Smooth muscle cell (in vitro differentiated cells): ENCODE data around the gene PLEKHH3. TPM values are rescaled to one million over a fixed set of nuclear protein-coding genes. Genes with fewer than 3 reads are reported as not detected.

Experiments
- DNase-seq: peaks from one replicate; lab custom pipeline; 2025; ENCODE audit not compliant: unreplicated experiment; lab: John Stamatoyannopoulos, UW
- H2AFZ ChIP-seq: fragments of 200-600 bp; sonication (generic); 2 replicates; pipeline ENCODE4 v1.6.0; 2016; ENCODE audit warnings: antibody characterized with exemption, low read depth, mild to moderate bottlenecking
- H3F3A ChIP-seq: fragments of 200-600 bp; sonication (generic); 2 replicates; pipeline ENCODE4 v1.6.0; 2017; ENCODE audit warnings: antibody characterized with exemption, low read depth
- H3K27ac ChIP-seq: fragments of 200-600 bp; sonication (generic); 2 replicates; pipeline ENCODE4 v1.5.1; 2016; ENCODE audit warnings: low read depth, mild to moderate bottlenecking
- H3K27me3 ChIP-seq: fragments of 200-600 bp; sonication (generic); 2 replicates; pipeline ENCODE4 v1.6.1; 2016; ENCODE audit warnings: low read depth, mild to moderate bottlenecking
- H3K36me3 ChIP-seq: fragments of 200-600 bp; sonication (generic); 2 replicates; pipeline ENCODE4 v1.5.1; 2016; ENCODE audit warnings: low read depth
- H3K4me1 ChIP-seq: fragments of 200-600 bp; sonication (generic); 2 replicates; pipeline ENCODE4 v1.5.1; 2016; ENCODE audit warnings: low read depth
- H3K4me2 ChIP-seq: fragments of 200-600 bp; sonication (generic); 2 replicates; pipeline ENCODE4 v1.6.0; 2016; ENCODE audit warnings: mild to moderate bottlenecking
- H3K4me3 ChIP-seq: fragments of 200-600 bp; sonication (generic); 2 replicates; pipeline ENCODE4 v1.5.1; 2016; ENCODE audit warnings: mild to moderate bottlenecking
- H3K79me2 ChIP-seq: fragments of 200-600 bp; sonication (generic); 2 replicates; pipeline ENCODE4 v1.6.0; 2016; ENCODE audit warnings: low read depth, mild to moderate bottlenecking
- H3K9ac ChIP-seq: fragments of 200-600 bp; sonication (generic); 2 replicates; pipeline ENCODE4 v1.6.0; 2016; ENCODE audit warnings: low read depth
- H3K9me3 ChIP-seq: fragments of 200-600 bp; sonication (generic); replicated peaks from 2 replicates; pipeline ENCODE4 v1.5.1; 2016; ENCODE audit warnings: low read depth
- H4K20me1 ChIP-seq: fragments of 200-600 bp; sonication (generic); 2 replicates; pipeline ENCODE4 v1.6.0; 2016; ENCODE audit warnings: low read depth
- WGBS: methylation state at CpG from one replicate; pipeline ENCODE4 v1.1.7; 2016; ENCODE audit warnings: low lambda C conversion rate; 5-methylcytosine and 5-hydroxymethylcytosine counted together
- polyA plus RNA-seq: library from polyadenylated mRNA; unstranded; fragments of >200 nt; fragmentation: Nextera tagmentation; extraction: Ambion mirVana; gene quantifications from 2 replicates; pipeline ENCODE4 v1.2.1, GENCODE V29; 2016
- total RNA-seq: library from RNA; depleted of rRNA; stranded (reverse); fragments of >200 nt; gene quantifications from 2 replicates; pipeline ENCODE4 v1.2.3, GENCODE V29; 2014
- TF ChIP-seq, protein P1 (sequence below): fragments of 200-600 bp; sonication (generic); IDR thresholded peaks from 2 replicates; pipeline ENCODE4 v1.5.1; 2017; ENCODE audit warnings: borderline replicate concordance, mild to moderate bottlenecking, antibody characterized with exemption; ENCODE audit not compliant: insufficient read depth, poor library complexity, severe bottlenecking

The PLEKHH3 gene
- total and polyA plus RNA-seq, 2 experiments from 2014 or later, result 5.0 to 23.7 TPM

DNA sequence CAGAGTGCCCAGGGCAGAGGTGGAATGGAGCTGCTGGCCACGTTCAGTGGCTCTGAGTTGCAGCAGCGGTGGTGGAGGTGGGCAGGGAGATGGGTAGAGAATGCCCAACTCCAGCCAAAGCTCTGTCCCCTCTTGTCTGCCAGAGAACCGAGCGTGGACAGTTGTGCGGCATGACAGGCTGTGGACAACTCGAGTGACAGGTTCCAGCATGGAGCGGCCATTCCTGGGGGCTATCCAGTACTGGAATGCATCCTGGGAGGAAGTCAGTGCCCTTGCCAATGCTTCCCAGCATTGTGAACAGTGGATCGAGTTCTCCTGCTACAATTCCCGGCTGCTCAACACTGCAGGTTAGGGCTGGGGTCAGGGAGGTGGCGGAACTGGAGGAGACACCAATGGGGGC is 13.8 kb upstream of the PLEKHH3 start:
- DNase-seq, result no peak
- Histone ChIP-seq H3K36me3 (no peaks in the 10 kb centered on the region), H3K4me3 (no peak overlapping the region), H3K27me3 (no peaks in the 10 kb centered on the region), H3K9ac (no peak overlapping the region), H3F3A (no peaks in the 10 kb centered on the region), H3K27ac (no peak overlapping the region), H3K4me1 (no peaks in the 10 kb centered on the region), H3K79me2 (no peaks in the 10 kb centered on the region), H2AFZ (no peak overlapping the region), H4K20me1 (no peaks in the 10 kb centered on the region), H3K4me2 (no peak overlapping the region), H3K9me3 (no peaks in the 10 kb centered on the region)
- WGBS, result 94% methylated on average over 10 of the region's 10 CpGs
- TF ChIP-seq, protein P1, sequence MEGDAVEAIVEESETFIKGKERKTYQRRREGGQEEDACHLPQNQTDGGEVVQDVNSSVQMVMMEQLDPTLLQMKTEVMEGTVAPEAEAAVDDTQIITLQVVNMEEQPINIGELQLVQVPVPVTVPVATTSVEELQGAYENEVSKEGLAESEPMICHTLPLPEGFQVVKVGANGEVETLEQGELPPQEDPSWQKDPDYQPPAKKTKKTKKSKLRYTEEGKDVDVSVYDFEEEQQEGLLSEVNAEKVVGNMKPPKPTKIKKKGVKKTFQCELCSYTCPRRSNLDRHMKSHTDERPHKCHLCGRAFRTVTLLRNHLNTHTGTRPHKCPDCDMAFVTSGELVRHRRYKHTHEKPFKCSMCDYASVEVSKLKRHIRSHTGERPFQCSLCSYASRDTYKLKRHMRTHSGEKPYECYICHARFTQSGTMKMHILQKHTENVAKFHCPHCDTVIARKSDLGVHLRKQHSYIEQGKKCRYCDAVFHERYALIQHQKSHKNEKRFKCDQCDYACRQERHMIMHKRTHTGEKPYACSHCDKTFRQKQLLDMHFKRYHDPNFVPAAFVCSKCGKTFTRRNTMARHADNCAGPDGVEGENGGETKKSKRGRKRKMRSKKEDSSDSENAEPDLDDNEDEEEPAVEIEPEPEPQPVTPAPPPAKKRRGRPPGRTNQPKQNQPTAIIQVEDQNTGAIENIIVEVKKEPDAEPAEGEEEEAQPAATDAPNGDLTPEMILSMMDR, result no peak

DNA sequence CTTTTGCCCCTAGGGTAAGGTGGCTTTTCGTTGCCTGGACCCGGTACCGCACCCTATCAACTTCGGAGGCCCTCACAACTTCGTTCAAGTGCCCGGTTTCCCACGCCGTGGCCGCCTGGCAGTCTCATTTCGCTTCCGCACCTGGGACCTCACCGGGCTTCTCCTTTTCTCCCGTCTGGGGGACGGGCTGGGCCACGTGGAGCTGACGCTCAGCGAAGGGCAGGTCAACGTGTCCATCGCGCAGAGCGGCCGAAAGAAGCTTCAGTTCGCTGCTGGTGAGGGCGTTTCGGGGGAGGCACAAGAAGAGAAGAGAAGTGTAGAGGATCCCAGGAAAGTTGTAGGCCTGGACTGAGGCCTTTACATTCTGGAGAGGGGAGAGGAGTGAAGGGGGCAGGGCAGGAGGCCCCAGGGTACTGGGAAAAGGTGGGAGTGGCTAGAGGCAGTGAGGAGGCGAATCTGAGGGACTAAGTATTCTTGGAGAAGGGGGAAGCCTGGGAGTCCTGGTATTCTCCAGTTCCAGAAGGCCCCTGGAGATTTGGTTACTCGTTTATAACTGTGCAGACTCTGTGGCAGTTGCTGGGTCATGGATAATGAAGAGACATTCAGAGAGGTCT is 11.0 kb upstream of the PLEKHH3 start:
- WGBS, result 91% methylated on average over 27 of the region's 27 CpGs
- TF ChIP-seq, protein P1, result no peak
- Histone ChIP-seq H4K20me1 (peaks cover 7% of the 10 kb centered on the region), H3K79me2 (no peaks in the 10 kb centered on the region), H3K9me3 (no peaks in the 10 kb centered on the region), H3K36me3 (no peaks in the 10 kb centered on the region), H3F3A (no peaks in the 10 kb centered on the region), H2AFZ (no peak overlapping the region), H3K4me2 (no peak overlapping the region), H3K9ac (no peak overlapping the region), H3K27me3 (no peaks in the 10 kb centered on the region), H3K4me3 (no peak overlapping the region), H3K27ac (no peak overlapping the region), H3K4me1 (no peaks in the 10 kb centered on the region)
- no peak for DNase-seq

DNA sequence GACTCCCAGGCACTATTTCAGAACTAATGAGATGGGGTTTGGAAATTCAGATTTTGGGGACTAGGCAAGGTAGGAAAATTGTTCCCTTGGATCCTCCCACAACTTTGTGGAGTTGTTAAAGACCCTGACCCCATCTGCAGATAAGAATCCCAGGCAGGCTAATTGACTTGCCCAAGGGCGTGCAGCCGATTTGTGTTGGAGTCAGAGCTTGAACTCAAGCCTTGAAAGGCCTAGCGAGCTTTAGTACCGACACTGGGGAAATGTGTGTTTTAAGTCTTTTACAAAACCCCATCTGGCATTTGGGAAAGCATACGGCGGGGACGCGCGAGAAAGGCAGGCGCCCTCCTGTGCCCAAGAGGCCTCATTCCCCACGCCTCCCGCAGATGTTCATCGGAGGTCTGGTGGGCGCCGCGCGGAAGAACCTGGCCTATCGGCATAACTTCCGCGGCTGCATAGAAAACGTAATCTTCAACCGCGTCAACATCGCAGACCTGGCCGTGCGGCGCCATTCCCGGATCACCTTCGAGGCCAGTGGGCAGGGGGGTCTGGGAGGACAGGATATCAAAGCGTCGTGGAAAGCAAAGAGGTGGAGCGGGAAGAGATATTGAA is 9.8 kb upstream of the PLEKHH3 start:
- Histone ChIP-seq H4K20me1 (peaks cover 7% of the 10 kb centered on the region), H3K27ac (no peak overlapping the region), H3K4me2 (no peak overlapping the region), H3K9me3 (no peaks in the 10 kb centered on the region), H2AFZ (no peak overlapping the region), H3K36me3 (no peaks in the 10 kb centered on the region), H3K4me1 (peaks cover 4% of the 10 kb centered on the region), H3K4me3 (no peak overlapping the region), H3K79me2 (no peaks in the 10 kb centered on the region), H3K27me3 (no peaks in the 10 kb centered on the region), H3K9ac (no peak overlapping the region), H3F3A (peaks cover 7% of the 10 kb centered on the region)
- DNase-seq, result no peak
- WGBS, result 88% methylated on average over 32 of the region's 32 CpGs
- TF ChIP-seq, protein P1, result no peak

DNA sequence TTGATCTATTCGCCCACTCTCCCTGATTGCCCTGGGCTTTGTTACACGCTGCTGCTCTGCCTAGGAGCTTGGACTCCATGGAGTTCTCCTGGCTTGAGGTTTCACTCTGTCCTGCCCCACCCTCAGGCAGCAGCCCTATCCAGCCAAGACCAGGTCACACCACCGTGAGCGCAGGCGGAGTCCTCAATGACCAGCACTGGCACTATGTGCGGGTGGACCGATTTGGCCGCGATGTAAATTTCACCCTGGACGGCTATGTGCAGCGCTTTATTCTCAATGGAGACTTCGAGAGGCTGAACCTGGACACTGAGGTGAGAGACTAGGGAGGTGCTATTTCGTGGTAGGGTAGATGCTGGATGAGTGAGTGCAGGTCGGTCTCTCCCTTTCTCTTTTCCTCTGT is 9.0 kb upstream of the PLEKHH3 start:
- H3K4me1 ChIP-seq, result peaks cover 8% of the 10 kb centered on the region
- H4K20me1 ChIP-seq, result peaks cover 7% of the 10 kb centered on the region
- H2AFZ ChIP-seq, result no peak overlapping the region
- H3K9ac ChIP-seq, result no peak overlapping the region
- TF ChIP-seq, protein P1, result no peak
- H3F3A ChIP-seq, result peaks cover 8% of the 10 kb centered on the region
- no peak for DNase-seq
- H3K4me2 ChIP-seq, result no peak overlapping the region
- no peak overlapping the region for H3K4me3 ChIP-seq
- H3K36me3 ChIP-seq, result no peaks in the 10 kb centered on the region
- no peaks in the 10 kb centered on the region for H3K27me3 ChIP-seq
- H3K79me2 ChIP-seq, result no peaks in the 10 kb centered on the region
- H3K27ac ChIP-seq, result no peak overlapping the region
- no peaks in the 10 kb centered on the region for H3K9me3 ChIP-seq
- 90% methylated on average over 14 of the region's 14 CpGs for WGBS
